ENCODE measurements around the gene PPP1R12A.
A peak's percentile ranks its signal among the peaks of the same experiment; 100 is the strongest.

The PPP1R12A gene

GRCh38 chr12:79935624-79936345 is 888 bp upstream of the PPP1R12A start:
- peak; percentile 73 for DNase-seq (ENCODE audit: low read depth, low spot score)

GRCh38 chr12:79934281-79935020 is 446 bp downstream of the PPP1R12A start:
- peak; percentile 74 for DNase-seq (ENCODE audit: low read depth, low spot score)

GRCh38 chr12:79933532-79934264 is 1.2 kb downstream of the PPP1R12A start:
- peak; percentile 37 for DNase-seq (ENCODE audit: low read depth, low spot score)

- no peak for DNase-seq (ENCODE audit: low read depth, low spot score)
Observed at GRCh38 chr12:79933043-79933442, 1.9 kb downstream of the PPP1R12A start.

- DNase-seq (ENCODE audit: low read depth, low spot score), result no peak
Observed at GRCh38 chr12:79932357-79932756, 2.5 kb downstream of the PPP1R12A start.

GRCh38 chr12:79929065-79929464 is 5.8 kb downstream of the PPP1R12A start:
- no peak for DNase-seq (ENCODE audit: low read depth, low spot score)

GRCh38 chr12:79927772-79928474 is 7.0 kb downstream of the PPP1R12A start:
- DNase-seq (ENCODE audit: low read depth, low spot score), result peak; percentile 28

- no peak for DNase-seq (ENCODE audit: low read depth, low spot score)
Observed at GRCh38 chr12:79926951-79927350, 7.9 kb downstream of the PPP1R12A start.

- DNase-seq (ENCODE audit: low read depth, low spot score), result peak; percentile 14
Observed at GRCh38 chr12:79925492-79925891, 9.4 kb downstream of the PPP1R12A start.

GRCh38 chr12:79921786-79922185 is 13.1 kb downstream of the PPP1R12A start:
- DNase-seq (ENCODE audit: low read depth, low spot score), result no peak

- DNase-seq (ENCODE audit: low read depth, low spot score), result no peak
Observed at GRCh38 chr12:79920421-79921238, 14.3 kb downstream of the PPP1R12A start.

- no peak for DNase-seq (ENCODE audit: low read depth, low spot score)
Observed at GRCh38 chr12:79919762-79920161, 15.1 kb downstream of the PPP1R12A start.

GRCh38 chr12:79916826-79917225 is 18.1 kb downstream of the PPP1R12A start:
- DNase-seq (ENCODE audit: low read depth, low spot score), result no peak

GRCh38 chr12:79911889-79912656 is 22.8 kb downstream of the PPP1R12A start:
- DNase-seq (ENCODE audit: low read depth, low spot score), result peak; percentile 49

- DNase-seq (ENCODE audit: low read depth, low spot score), result no peak
Observed at GRCh38 chr12:79908366-79908765, 26.5 kb downstream of the PPP1R12A start.

GRCh38 chr12:79901506-79901905 is 33.4 kb downstream of the PPP1R12A start:
- DNase-seq (ENCODE audit: low read depth, low spot score), result no peak

GRCh38 chr12:79900951-79901350 is 33.9 kb downstream of the PPP1R12A start:
- DNase-seq (ENCODE audit: low read depth, low spot score), result no peak

GRCh38 chr12:79900199-79900598 is 34.7 kb downstream of the PPP1R12A start:
- DNase-seq (ENCODE audit: low read depth, low spot score), result no peak

GRCh38 chr12:79897617-79898016 is 37.3 kb downstream of the PPP1R12A start:
- peak; percentile 94 for DNase-seq (ENCODE audit: low read depth, low spot score)

GRCh38 chr12:79895804-79896203 is 39.1 kb downstream of the PPP1R12A start:
- DNase-seq (ENCODE audit: low read depth, low spot score), result no peak
